Transverse colon (tissue), 3 donors: ENCODE data around the gene BRD3.

Source experiments
- POLR2A ChIP-seq: fragments of 450-650 bp; IDR thresholded peaks from one replicate; pipeline ENCODE4 v1.6.1; 2016; ENCODE audit warnings: antibody characterized with exemption, mild to moderate bottlenecking, moderate library complexity
- TF ChIP-seq, protein P1 (sequence below), 5 experiments: fragments of 200-600 bp in 3 of 5; fragments of 450-650 bp in 2 of 5; sonication (generic) in 3 of 5; IDR thresholded peaks; 1 replicate in 2 of 5; 2 replicates in 3 of 5; pipeline ENCODE4 v1.5.1; 2016 to 2017; ENCODE audit warnings: antibody characterized with exemption in 5 of 5, inconsistent platforms in 3 of 5, mild to moderate bottlenecking in 2 of 5, moderate library complexity in 1 of 5

- TF ChIP-seq, protein P1, sequence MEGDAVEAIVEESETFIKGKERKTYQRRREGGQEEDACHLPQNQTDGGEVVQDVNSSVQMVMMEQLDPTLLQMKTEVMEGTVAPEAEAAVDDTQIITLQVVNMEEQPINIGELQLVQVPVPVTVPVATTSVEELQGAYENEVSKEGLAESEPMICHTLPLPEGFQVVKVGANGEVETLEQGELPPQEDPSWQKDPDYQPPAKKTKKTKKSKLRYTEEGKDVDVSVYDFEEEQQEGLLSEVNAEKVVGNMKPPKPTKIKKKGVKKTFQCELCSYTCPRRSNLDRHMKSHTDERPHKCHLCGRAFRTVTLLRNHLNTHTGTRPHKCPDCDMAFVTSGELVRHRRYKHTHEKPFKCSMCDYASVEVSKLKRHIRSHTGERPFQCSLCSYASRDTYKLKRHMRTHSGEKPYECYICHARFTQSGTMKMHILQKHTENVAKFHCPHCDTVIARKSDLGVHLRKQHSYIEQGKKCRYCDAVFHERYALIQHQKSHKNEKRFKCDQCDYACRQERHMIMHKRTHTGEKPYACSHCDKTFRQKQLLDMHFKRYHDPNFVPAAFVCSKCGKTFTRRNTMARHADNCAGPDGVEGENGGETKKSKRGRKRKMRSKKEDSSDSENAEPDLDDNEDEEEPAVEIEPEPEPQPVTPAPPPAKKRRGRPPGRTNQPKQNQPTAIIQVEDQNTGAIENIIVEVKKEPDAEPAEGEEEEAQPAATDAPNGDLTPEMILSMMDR (IDR thresholded peaks at IDR 0.05) = no peak
- no peak for TF ChIP-seq POLR2A
Measured at GRCh38 chr9:134100040-134100439, 32.2 kb upstream of the BRD3 start.
